GM12801 (cell line): ENCODE measurements around the gene TSPEAR.

Source experiments
- CTCF ChIP-seq: IDR thresholded peaks from one replicate; pipeline ENCODE4 v1.5.1; 2011; ENCODE audit warnings: control low read depth; ENCODE audit not compliant: insufficient read length; ENCODE audit errors: extremely low read depth

The TSPEAR gene

GRCh38 chr21:44611551-44611950 is 99.8 kb downstream of the TSPEAR start:
- TF ChIP-seq CTCF, result no peak

GRCh38 chr21:44609193-44609592 is 102.2 kb downstream of the TSPEAR start:
- no peak for TF ChIP-seq CTCF

- no peak for TF ChIP-seq CTCF
Observed at GRCh38 chr21:44606495-44606894, 104.9 kb downstream of the TSPEAR start.

GRCh38 chr21:44603911-44604310 is 107.5 kb downstream of the TSPEAR start:
- no peak for TF ChIP-seq CTCF

- TF ChIP-seq CTCF, result no peak
Observed at GRCh38 chr21:44603109-44603875, 108.1 kb downstream of the TSPEAR start.

GRCh38 chr21:44602463-44602850 is 108.9 kb downstream of the TSPEAR start:
- no peak for TF ChIP-seq CTCF

GRCh38 chr21:44601596-44602462 is 109.5 kb downstream of the TSPEAR start:
- no peak for TF ChIP-seq CTCF
